IMR-90 (cell line): Measurements from ENCODE around the gene ADARB2. TPM values are rescaled to one million over a fixed set of nuclear protein-coding genes. Genes with fewer than 3 reads are reported as not detected.

Experiments
- ATAC-seq: fragments of 200-7000 bp; cut with Tn5 transposase; 2 replicates; pipeline ENCODE4 v1.9.1; 2020; ENCODE audit warnings: low read depth, mild to moderate bottlenecking, moderate library complexity
- BruUV-seq: library from RNA; stranded (reverse); fragments of 400-500 nt; replicated peaks from 2 replicates; lab custom pipeline; 2021; lab: Mats Ljungman, UMichigan
- CTCF ChIA-PET: fragments of 300-600 bp; formaldehyde crosslinking; extraction: SDS; loops from one replicate; lab custom pipeline; 2021; ENCODE audit warnings: antibody characterized with exemption; lab: Yijun Ruan, JAX
- POLR2A ChIA-PET: fragments of 300-600 bp; sonication (Branson Sonifier 250); formaldehyde crosslinking; loops from one replicate; lab custom pipeline; 2022; ENCODE audit warnings: antibody characterized with exemption; ENCODE audit not compliant: unreplicated experiment; lab: Charles Lee
- DNase-seq: peaks from one replicate; pipeline ENCODE4 v3.0.0; 2013
- H2AFZ ChIP-seq: replicated peaks from 2 replicates; pipeline ENCODE3; 2013; ENCODE audit warnings: low read length, mild to moderate bottlenecking; ENCODE audit not compliant: poor library complexity
- H2AK5ac ChIP-seq: 2 replicates; pipeline ENCODE4 v1.6.1; 2013; ENCODE audit warnings: low read depth, low read length, inconsistent platforms
- H2AK9ac ChIP-seq: replicated peaks from 2 replicates; pipeline ENCODE3; 2013; ENCODE audit warnings: mild to moderate bottlenecking, low read depth, low read length, moderate library complexity; ENCODE audit not compliant: poor library complexity
- H2BK120ac ChIP-seq: 2 replicates; pipeline ENCODE4 v1.6.1; 2013; ENCODE audit warnings: low read depth, low read length, inconsistent platforms
- H2BK15ac ChIP-seq: 3 replicates; pipeline ENCODE4 v1.6.1; 2013; ENCODE audit warnings: low read depth, low read length, inconsistent platforms
- H2BK20ac ChIP-seq: 2 replicates; pipeline ENCODE4 v1.6.1; 2013; ENCODE audit warnings: low read depth, mild to moderate bottlenecking, inconsistent platforms, low read length, moderate library complexity
- H2BK5ac ChIP-seq: 2 replicates; pipeline ENCODE4 v1.6.1; 2013; ENCODE audit warnings: mild to moderate bottlenecking, low read depth, low read length, inconsistent platforms; ENCODE audit not compliant: poor library complexity, severe bottlenecking
- H3K14ac ChIP-seq: replicated peaks from 2 replicates; pipeline ENCODE4 v1.6.1; 2013; ENCODE audit warnings: low read depth, low read length, inconsistent platforms
- H3K18ac ChIP-seq: 2 replicates; pipeline ENCODE4 v1.6.1; 2013; ENCODE audit warnings: low read depth, low read length, control low read depth
- H3K23ac ChIP-seq: 2 replicates; pipeline ENCODE4 v1.6.1; 2013; ENCODE audit warnings: low read depth, low read length, inconsistent platforms
- H3K27ac ChIP-seq: 2 replicates; pipeline ENCODE4 v1.5.1; 2013; ENCODE audit warnings: mild to moderate bottlenecking, control low read depth, low read length; ENCODE audit not compliant: insufficient read depth
- H3K27me3 ChIP-seq: 2 replicates; pipeline ENCODE4 v1.6.1; 2013; ENCODE audit warnings: low read length; ENCODE audit not compliant: control insufficient read depth, insufficient read depth
- H3K36me3 ChIP-seq: 2 replicates; pipeline ENCODE4 v1.6.1; 2013; ENCODE audit warnings: low read length, mixed read lengths; ENCODE audit not compliant: control insufficient read depth, insufficient read depth
- H3K4ac ChIP-seq: 2 replicates; pipeline ENCODE4 v1.6.1; 2013; ENCODE audit warnings: low read depth, low read length, inconsistent platforms
- H3K4me1 ChIP-seq: 2 replicates; pipeline ENCODE4 v1.6.1; 2013; ENCODE audit warnings: low read length, mixed read lengths; ENCODE audit not compliant: control insufficient read depth, insufficient read depth
- H3K4me2 ChIP-seq: 2 replicates; pipeline ENCODE4 v1.6.1; 2013; ENCODE audit warnings: low read depth, mild to moderate bottlenecking, control low read depth, low read length, moderate library complexity
- H3K4me3 ChIP-seq: 2 replicates; pipeline ENCODE4 v1.5.1; 2013; ENCODE audit warnings: low read depth, mild to moderate bottlenecking, control low read depth, low read length, moderate library complexity; ENCODE audit not compliant: insufficient read depth
- H3K56ac ChIP-seq: 2 replicates; pipeline ENCODE4 v1.6.1; 2013; ENCODE audit warnings: low read length, inconsistent platforms; ENCODE audit not compliant: insufficient read depth; ENCODE audit errors: extremely low read depth
- H3K79me1 ChIP-seq, 2 experiments: 2 replicates each; pipeline ENCODE4 v1.6.1; 2013; ENCODE audit warnings: low read length in 2 of 2, inconsistent platforms in 1 of 2, low read depth in 1 of 2
- H3K9ac ChIP-seq: 2 replicates; pipeline ENCODE4 v1.6.1; 2013; ENCODE audit warnings: low read depth, low read length, control low read depth
- H3K9me1 ChIP-seq: 2 replicates; pipeline ENCODE4 v1.6.1; 2013; ENCODE audit warnings: low read length, inconsistent platforms; ENCODE audit not compliant: insufficient read depth
- H3K9me3 ChIP-seq: 2 replicates; pipeline ENCODE4 v1.6.1; 2013; ENCODE audit warnings: low read length; ENCODE audit not compliant: control insufficient read depth, insufficient read depth
- H4K20me1 ChIP-seq: 2 replicates; pipeline ENCODE4 v1.6.1; 2013; ENCODE audit warnings: low read length, inconsistent platforms; ENCODE audit not compliant: insufficient read depth
- H4K5ac ChIP-seq: 2 replicates; pipeline ENCODE4 v1.6.1; 2013; ENCODE audit warnings: mild to moderate bottlenecking, low read depth, low read length, control low read depth
- H4K8ac ChIP-seq, 2 experiments: 2 replicates each; pipeline ENCODE4 v1.6.1; 2013; ENCODE audit warnings: low read depth in 2 of 2, low read length in 2 of 2, control low read depth in 1 of 2, inconsistent platforms in 1 of 2
- H4K91ac ChIP-seq: 2 replicates; pipeline ENCODE4 v1.6.1; 2013; ENCODE audit warnings: low read depth, low read length, inconsistent platforms; ENCODE audit not compliant: insufficient read depth
- BHLHE40 ChIP-seq: fragments of 150-350 bp; IDR thresholded peaks from 2 replicates; pipeline ENCODE4 v1.6.1; 2016; ENCODE audit warnings: mild to moderate bottlenecking, low read depth, low read length
- CEBPB ChIP-seq: IDR thresholded peaks from 2 replicates; pipeline ENCODE4 v1.6.1; 2012; ENCODE audit warnings: low read depth, low read length, improper control_type of control experiment
- CHD1 ChIP-seq: IDR thresholded peaks from 2 replicates; pipeline ENCODE4 v1.6.1; 2012; ENCODE audit warnings: low read depth, low read length, improper control_type of control experiment
- CTCF ChIP-seq: conservative IDR thresholded peaks from 2 replicates; pipeline ENCODE4 v1.5.1; 2012; ENCODE audit warnings: mild to moderate bottlenecking, low read depth, low read length, improper control_type of control experiment
- ELK1 ChIP-seq: fragments of 150-350 bp; IDR thresholded peaks from 2 replicates; pipeline ENCODE4 v1.6.1; 2016; ENCODE audit warnings: low read depth, mild to moderate bottlenecking, low read length, moderate library complexity, borderline replicate concordance
- FOS ChIP-seq: fragments of 150-350 bp; IDR thresholded peaks from 2 replicates; pipeline ENCODE4 v1.6.1; 2016; ENCODE audit warnings: low read depth, low read length
- MAFK ChIP-seq: IDR thresholded peaks from 2 replicates; pipeline ENCODE4 v1.6.1; 2012; ENCODE audit warnings: low read depth, low read length, improper control_type of control experiment
- MXI1 ChIP-seq: IDR thresholded peaks from 2 replicates; pipeline ENCODE4 v1.6.1; 2012; ENCODE audit warnings: low read depth, mild to moderate bottlenecking, low read length, moderate library complexity, borderline replicate concordance
- NFE2L2 ChIP-seq: fragments of 150-350 bp; IDR thresholded peaks from 2 replicates; pipeline ENCODE4 v1.6.1; 2016; ENCODE audit warnings: low read depth, mild to moderate bottlenecking, low read length
- POLR2A ChIP-seq: IDR thresholded peaks from 2 replicates; pipeline ENCODE4 v1.6.1; 2012; ENCODE audit warnings: mild to moderate bottlenecking, low read depth, low read length
- RAD21 ChIP-seq: IDR thresholded peaks from 2 replicates; pipeline ENCODE4 v1.6.1; 2012; ENCODE audit warnings: low read length, improper control_type of control experiment
- RCOR1 ChIP-seq: IDR thresholded peaks from 2 replicates; pipeline ENCODE4 v1.6.1; 2012; ENCODE audit warnings: mild to moderate bottlenecking, low read length, improper control_type of control experiment; ENCODE audit not compliant: insufficient replicate concordance
- RFX5 ChIP-seq: IDR thresholded peaks from 2 replicates; pipeline ENCODE4 v1.8.0; 2012; ENCODE audit warnings: low read depth, mild to moderate bottlenecking, low read length, moderate library complexity
- SMC3 ChIP-seq: fragments of 150-350 bp; IDR thresholded peaks from 2 replicates; pipeline ENCODE4 v1.6.1; 2016; ENCODE audit warnings: low read depth, mild to moderate bottlenecking, antibody characterized with exemption, low read length, moderate library complexity
- USF2 ChIP-seq: fragments of 150-350 bp; IDR thresholded peaks from 2 replicates; pipeline ENCODE4 v1.6.1; 2017; ENCODE audit warnings: mild to moderate bottlenecking, antibody characterized with exemption, low read length, low read depth
- WGBS, 2 experiments: methylation state at CpG; one replicate each; pipeline versions ENCODE4 v1.1.5 to v1.1.7; 2013; ENCODE audit warnings: missing lambda C conversion rate in 2 of 2; ENCODE audit not compliant: insufficient read length in 1 of 2; ENCODE audit errors: extremely low coverage in 2 of 2; 5-methylcytosine and 5-hydroxymethylcytosine counted together
- dilution Hi-C: fragments of 300-500 bp; cut with HindIII; formaldehyde crosslinking; loops from one replicate; pipeline ENCODE4 v1.14.3; 2018; ENCODE audit warnings: low sequenced_read_pairs; ENCODE audit not compliant: unreplicated experiment
- in situ Hi-C: fragments of 300-500 bp; cut with MboI; formaldehyde crosslinking; loops from 3 replicates; pipeline ENCODE4 v1.14.3; 2019; ENCODE audit warnings: low sequenced_read_pairs, inconsistent platforms, mixed read lengths
- intact Hi-C: fragments of 100-400 bp; cut with micrococcal nuclease; formaldehyde crosslinking; loops from 2 replicates; pipeline ENCODE4 v1.10.0; 2022
- polyA plus RNA-seq, 3 experiments: library from polyadenylated mRNA; depleted of rRNA; stranded (reverse); fragments of >200 nt; gene quantifications; 2 replicates each; pipeline ENCODE4 v1.2.3, GENCODE V29; 2012; ENCODE audit warnings: low replicate concordance in 1 of 3
- total RNA-seq: library from RNA; depleted of rRNA; stranded (reverse); fragments of >200 nt; gene quantifications from 2 replicates; pipeline ENCODE4 v1.2.3, GENCODE V29; 2012

The ADARB2 gene
- total and polyA plus RNA-seq, 2 of the 4 experiments (the other 2 are of a cell fraction), result not detected

- Histone ChIP-seq H2BK5ac (no peak overlapping the region), H3K9me3 (peaks cover 22% of the 10 kb centered on the region), H3K23ac (no peak overlapping the region), H3K56ac (no peak overlapping the region), H3K4me1 (no peaks in the 10 kb centered on the region), H3K14ac (no peak overlapping the region), H4K91ac (no peak overlapping the region), H3K27me3 (no peaks in the 10 kb centered on the region), H2BK120ac (no peak overlapping the region), H2AK9ac (no peak overlapping the region), H2AK5ac (no peak overlapping the region), H3K18ac (no peak overlapping the region), H2BK15ac (no peak overlapping the region), H3K4me3 (no peak overlapping the region), H4K8ac (no peak overlapping the region), H4K5ac (no peak overlapping the region), H3K4me2 (no peak overlapping the region), H2AFZ (no peak overlapping the region), H3K9ac (no peak overlapping the region), H3K79me1 (no peaks in the 10 kb centered on the region), H3K4ac (no peak overlapping the region), H3K36me3 (no peaks in the 10 kb centered on the region), H2BK20ac (no peak overlapping the region), H4K20me1 (no peaks in the 10 kb centered on the region), H3K27ac (no peak overlapping the region), H3K9me1 (no peaks in the 10 kb centered on the region)
- POLR2A ChIA-PET, result no interaction called here
- WGBS, 2 experiments, result 14% methylated on average over 2 of the region's 10 CpGs; no CpG with 5 or more reads in 1 of the 2 experiments
- no TSS peak for BruUV-seq
- CTCF ChIA-PET, result no interaction called here
- intact Hi-C loops (no loop called here), in situ Hi-C loops (no loop called here), dilution Hi-C loops (no loop called here)
- DNase-seq (no peak), ATAC-seq (no peak)
- TF ChIP-seq NFE2L2, result no peak
- no peak for TF ChIP-seq ELK1
- TF ChIP-seq CHD1, result no peak
- TF ChIP-seq RAD21, result no peak
- no peak for TF ChIP-seq MXI1
- no peak for TF ChIP-seq CTCF
- no peak for TF ChIP-seq BHLHE40
- no peak for TF ChIP-seq FOS
- TF ChIP-seq USF2, result no peak
- no peak for TF ChIP-seq POLR2A
- TF ChIP-seq MAFK, result no peak
- no peak for TF ChIP-seq CEBPB
- no peak for TF ChIP-seq RCOR1
- no peak for TF ChIP-seq RFX5
- TF ChIP-seq SMC3, result no peak
Measured at GRCh38 chr10:1354809-1355710, 382.3 kb downstream of the ADARB2 start.
